GM21423 (cell line): ENCODE data around the gene AGTR2.
"Not testable (repeated sequence)": the region's sequence is repeated elsewhere in the genome, so short reads cannot be mapped to it uniquely, and the experiment has no call there.

Experiments
- ATAC-seq: cut with Tn5 transposase; IDR thresholded peaks from one replicate; pipeline ENCODE4 v1.9.1; 2021; ENCODE audit warnings: mild to moderate bottlenecking, moderate library complexity; ENCODE audit not compliant: unreplicated experiment

The AGTR2 gene, protein sequence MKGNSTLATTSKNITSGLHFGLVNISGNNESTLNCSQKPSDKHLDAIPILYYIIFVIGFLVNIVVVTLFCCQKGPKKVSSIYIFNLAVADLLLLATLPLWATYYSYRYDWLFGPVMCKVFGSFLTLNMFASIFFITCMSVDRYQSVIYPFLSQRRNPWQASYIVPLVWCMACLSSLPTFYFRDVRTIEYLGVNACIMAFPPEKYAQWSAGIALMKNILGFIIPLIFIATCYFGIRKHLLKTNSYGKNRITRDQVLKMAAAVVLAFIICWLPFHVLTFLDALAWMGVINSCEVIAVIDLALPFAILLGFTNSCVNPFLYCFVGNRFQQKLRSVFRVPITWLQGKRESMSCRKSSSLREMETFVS

GRCh38 chrX:116170511-116170910 is at the start of gene AGTR2:
TSS of gene AGTR2 (plus strand) at chrX:116170744. CDS start at chrX:116172281, 1,537 bp downstream.
- ATAC-seq, result no peak

DNA sequence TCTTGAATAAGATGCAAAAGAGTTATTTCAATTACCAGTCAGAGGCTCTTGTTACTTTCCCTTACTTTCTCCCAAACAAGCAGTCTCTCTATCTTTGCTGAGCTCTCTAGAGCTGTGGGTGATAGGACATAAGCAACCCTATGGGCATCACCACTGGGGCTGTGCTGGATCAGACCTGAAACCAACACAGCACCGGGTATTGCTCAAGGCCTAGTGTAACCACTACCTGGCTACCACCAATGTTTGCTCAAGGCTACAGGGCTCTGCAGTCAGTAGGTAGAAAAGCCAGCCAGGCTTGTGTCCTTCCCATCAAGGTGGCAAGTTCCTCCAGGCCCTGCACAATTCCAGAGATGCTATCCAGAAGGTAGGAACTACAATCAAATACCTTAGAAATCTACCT is 35.3 kb upstream of the AGTR2 start:
- no peak for ATAC-seq

GRCh38 chrX:116141270-116141669 is 29.3 kb upstream of the AGTR2 start:
- not testable (repeated sequence) for ATAC-seq

DNA sequence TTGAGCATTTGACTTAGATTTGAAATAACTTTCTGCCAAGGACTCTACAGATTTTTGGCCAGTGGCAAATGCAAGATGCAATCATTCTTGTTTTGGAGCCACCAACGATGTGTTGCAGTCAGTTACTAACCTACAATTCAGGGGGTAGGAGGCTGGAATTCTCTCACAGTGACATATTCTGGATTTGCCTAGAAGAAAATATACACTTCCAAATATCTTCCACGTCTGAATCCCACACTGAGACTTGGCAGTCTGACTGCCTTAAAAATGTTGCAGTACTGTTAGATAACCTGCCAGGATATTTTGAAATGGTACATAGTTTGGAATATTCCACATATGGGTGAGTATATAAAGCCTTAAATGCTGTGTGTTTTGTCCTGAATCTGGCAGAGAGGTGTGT is 27.6 kb upstream of the AGTR2 start:
- ATAC-seq, result no peak

DNA sequence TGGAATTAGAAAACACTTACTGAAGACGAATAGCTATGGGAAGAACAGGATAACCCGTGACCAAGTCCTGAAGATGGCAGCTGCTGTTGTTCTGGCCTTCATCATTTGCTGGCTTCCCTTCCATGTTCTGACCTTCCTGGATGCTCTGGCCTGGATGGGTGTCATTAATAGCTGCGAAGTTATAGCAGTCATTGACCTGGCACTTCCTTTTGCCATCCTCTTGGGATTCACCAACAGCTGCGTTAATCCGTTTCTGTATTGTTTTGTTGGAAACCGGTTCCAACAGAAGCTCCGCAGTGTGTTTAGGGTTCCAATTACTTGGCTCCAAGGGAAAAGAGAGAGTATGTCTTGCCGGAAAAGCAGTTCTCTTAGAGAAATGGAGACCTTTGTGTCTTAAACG is 2.4 kb downstream of the AGTR2 start:
- ATAC-seq, result no peak

DNA sequence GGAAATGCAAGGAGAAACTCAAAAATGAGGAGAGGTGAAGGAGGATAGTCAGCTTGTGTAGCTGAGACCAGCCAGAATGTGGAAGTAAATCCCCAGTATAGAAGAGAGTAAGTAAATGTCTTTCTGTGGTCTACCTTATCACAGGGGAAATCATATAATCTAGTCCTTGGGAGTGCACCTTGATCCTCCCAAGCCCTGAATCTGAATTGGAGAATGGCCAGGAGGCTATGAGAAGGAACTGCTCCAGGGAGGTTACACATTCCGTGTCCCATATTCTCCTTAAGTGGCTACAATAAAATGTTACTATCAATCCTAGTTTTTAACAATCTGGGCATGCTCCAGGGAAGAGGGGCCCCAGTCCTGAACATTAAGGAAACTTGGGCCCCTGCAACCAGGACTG is 10.8 kb downstream of the AGTR2 start:
- no peak for ATAC-seq

DNA sequence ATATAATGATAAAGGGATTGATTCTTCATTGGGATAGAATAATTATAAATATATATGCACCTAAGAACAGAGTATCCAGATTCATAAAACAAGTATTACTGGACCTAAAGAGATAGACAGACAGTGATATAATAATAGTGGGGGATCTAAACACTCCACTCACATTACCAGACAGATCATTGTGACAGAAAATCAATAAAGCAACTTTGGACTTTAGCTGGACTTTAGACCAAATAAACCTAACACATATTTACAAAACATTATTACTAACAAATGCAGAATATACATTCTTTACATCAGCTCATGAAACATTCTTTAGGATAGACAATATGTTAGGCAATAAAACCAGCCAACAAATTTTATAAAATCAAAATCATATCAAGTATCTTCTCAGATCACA is 14.6 kb downstream of the AGTR2 start:
- ATAC-seq, result no peak

DNA sequence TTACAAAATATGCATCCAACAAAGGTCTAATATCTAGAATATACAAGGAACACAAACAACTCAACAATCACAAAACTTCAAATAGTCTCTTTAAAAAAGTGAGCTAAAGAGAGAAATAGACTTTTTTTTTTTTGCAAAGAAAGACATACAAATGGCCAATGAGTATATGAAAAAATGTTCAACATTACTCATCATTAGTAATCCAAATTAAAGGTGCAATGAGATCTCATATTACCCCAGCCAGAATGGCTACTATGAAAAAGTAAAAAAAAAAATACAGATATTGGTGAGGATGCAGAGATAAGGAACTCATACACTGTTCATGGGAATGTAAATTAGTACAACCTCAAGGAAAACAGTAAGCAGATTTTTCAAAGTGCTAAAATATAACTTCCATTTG is 24.1 kb downstream of the AGTR2 start:
- no peak for ATAC-seq

- ATAC-seq, result no peak
Measured at GRCh38 chrX:116198235-116198634, 27.7 kb downstream of the AGTR2 start.

- no peak for ATAC-seq
Measured at GRCh38 chrX:116198810-116199209, 28.3 kb downstream of the AGTR2 start.

- ATAC-seq, result no peak
Measured at GRCh38 chrX:116204932-116205331, 34.4 kb downstream of the AGTR2 start.

DNA sequence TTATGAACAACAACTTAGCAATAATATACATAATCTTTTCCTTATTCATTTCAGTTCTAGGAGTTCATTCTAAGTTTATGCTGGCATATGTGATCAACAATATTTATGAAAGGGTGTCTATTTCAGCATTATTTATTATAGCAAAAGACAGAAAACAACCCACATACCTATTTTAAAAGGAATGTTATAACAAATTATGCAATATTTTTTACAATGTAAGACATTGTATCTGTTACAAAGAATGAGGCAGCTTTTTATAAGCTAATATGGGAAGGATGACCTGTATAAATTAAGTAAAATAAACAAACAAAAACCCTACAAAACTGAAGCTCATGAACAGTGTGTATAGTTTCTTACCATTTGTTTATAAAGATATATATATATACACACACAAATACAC is 42.7 kb downstream of the AGTR2 start:
- ATAC-seq, result no peak

DNA sequence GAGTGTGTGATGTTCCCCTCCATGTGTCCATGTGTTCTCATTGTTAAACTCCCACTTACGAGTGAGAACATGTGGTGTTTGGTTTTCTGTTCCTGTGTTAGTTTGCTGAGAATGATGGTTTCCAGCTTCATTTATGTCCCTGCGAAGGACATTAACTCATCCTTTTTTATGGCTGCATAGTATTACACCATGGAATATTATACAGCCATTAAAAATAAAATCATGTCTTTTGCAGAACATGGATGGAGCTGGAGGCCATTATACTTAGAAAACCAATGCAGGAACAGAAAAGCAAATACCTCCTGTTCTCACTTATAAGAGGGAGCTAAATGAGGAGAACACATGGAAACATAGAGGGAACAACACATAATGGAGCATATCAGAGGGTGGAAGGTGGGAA is 46.5 kb downstream of the AGTR2 start:
- not testable (repeated sequence) for ATAC-seq
